DMS 273 treated with DMSO at 0.1 percent for 48 hours (cell line): ENCODE measurements around the gene ARFGAP3.
A peak's percentile ranks its signal among the peaks of the same experiment; 100 is the strongest.

Source experiments
- DNase-seq: peaks from one replicate; lab custom pipeline; 2025; lab: John Stamatoyannopoulos, UW

The ARFGAP3 gene

GRCh38 chr22:42856865-42857704 is at the start of gene ARFGAP3:
TSS of gene ARFGAP3 (minus strand) at chr22:42857273. CDS start at chr22:42857182, 91 bp downstream.
- peak; percentile 54 for DNase-seq

- DNase-seq = no peak
Observed at GRCh38 chr22:42905702-42906183, 48.7 kb upstream of the ARFGAP3 start.

- no peak for DNase-seq
Observed at GRCh38 chr22:42905217-42905616, 48.1 kb upstream of the ARFGAP3 start.

- no peak for DNase-seq
Observed at GRCh38 chr22:42904050-42904449, 47.0 kb upstream of the ARFGAP3 start.

GRCh38 chr22:42902875-42903510 is 45.9 kb upstream of the ARFGAP3 start:
- no peak for DNase-seq

- DNase-seq = no peak
Observed at GRCh38 chr22:42901790-42902508, 44.9 kb upstream of the ARFGAP3 start.

GRCh38 chr22:42897960-42898359 is 40.9 kb upstream of the ARFGAP3 start:
- no peak for DNase-seq

- DNase-seq = no peak
Observed at GRCh38 chr22:42895541-42895981, 38.5 kb upstream of the ARFGAP3 start.

- no peak for DNase-seq
Observed at GRCh38 chr22:42895087-42895486, 38.0 kb upstream of the ARFGAP3 start.

GRCh38 chr22:42893371-42894150 is 36.5 kb upstream of the ARFGAP3 start:
- no peak for DNase-seq

- no peak for DNase-seq
Observed at GRCh38 chr22:42892571-42893316, 35.7 kb upstream of the ARFGAP3 start.

- DNase-seq = no peak
Observed at GRCh38 chr22:42892156-42892555, 35.1 kb upstream of the ARFGAP3 start.

GRCh38 chr22:42891696-42892095 is 34.6 kb upstream of the ARFGAP3 start:
- no peak for DNase-seq

GRCh38 chr22:42891008-42891407 is 33.9 kb upstream of the ARFGAP3 start:
- no peak for DNase-seq

- no peak for DNase-seq
Observed at GRCh38 chr22:42889304-42889703, 32.2 kb upstream of the ARFGAP3 start.

GRCh38 chr22:42887523-42888507 is 30.7 kb upstream of the ARFGAP3 start:
- DNase-seq = no peak

GRCh38 chr22:42887120-42887519 is 30.0 kb upstream of the ARFGAP3 start:
- no peak for DNase-seq

- DNase-seq = no peak
Observed at GRCh38 chr22:42885446-42885845, 28.4 kb upstream of the ARFGAP3 start.

GRCh38 chr22:42884616-42885375 is 27.7 kb upstream of the ARFGAP3 start:
- no peak for DNase-seq
